ENCODE measurements around the gene KLHL29. TPM values are rescaled to one million over a fixed set of nuclear protein-coding genes. Genes with fewer than 3 reads are reported as not detected.

KLHL29 gene
- total RNA-seq, 2 experiments from 2014 or later = 0.10 to 0.33 TPM

DNA sequence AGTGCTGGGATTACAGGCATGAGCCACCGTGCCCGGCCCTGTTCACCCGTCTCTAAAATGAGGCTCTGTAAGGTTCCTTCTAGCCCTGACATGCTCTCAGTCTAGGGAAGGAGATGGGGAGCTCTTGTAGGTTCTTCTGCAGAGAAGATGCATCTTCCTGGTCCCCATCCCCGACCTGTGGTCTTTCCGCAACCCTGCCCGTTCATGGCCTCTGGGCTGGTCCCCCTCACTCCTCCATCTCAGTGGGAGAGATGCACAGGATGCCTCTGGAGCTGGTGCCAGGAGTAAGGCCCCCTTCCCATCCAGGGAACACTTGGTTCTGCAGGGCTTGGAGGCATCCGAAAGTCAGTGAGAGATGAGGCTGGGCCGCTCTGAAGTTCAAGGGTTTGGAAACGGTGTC lies 212.7 kb downstream of the KLHL29 start:
- Mint-ChIP-seq H3K27me3 (peaks cover 5% of the 10 kb centered on the region), H3K36me3 (ENCODE audit: low read depth) (no peaks in the 10 kb centered on the region), H3K4me1 (no peaks in the 10 kb centered on the region), H3K27ac (no peak overlapping the region), H3K4me3 (no peak overlapping the region), H3K9me3 (no peaks in the 10 kb centered on the region)
- POLR2A ChIA-PET = no interaction called here
- CTCF ChIA-PET = no interaction called here
- DNase-seq = no peak

DNA sequence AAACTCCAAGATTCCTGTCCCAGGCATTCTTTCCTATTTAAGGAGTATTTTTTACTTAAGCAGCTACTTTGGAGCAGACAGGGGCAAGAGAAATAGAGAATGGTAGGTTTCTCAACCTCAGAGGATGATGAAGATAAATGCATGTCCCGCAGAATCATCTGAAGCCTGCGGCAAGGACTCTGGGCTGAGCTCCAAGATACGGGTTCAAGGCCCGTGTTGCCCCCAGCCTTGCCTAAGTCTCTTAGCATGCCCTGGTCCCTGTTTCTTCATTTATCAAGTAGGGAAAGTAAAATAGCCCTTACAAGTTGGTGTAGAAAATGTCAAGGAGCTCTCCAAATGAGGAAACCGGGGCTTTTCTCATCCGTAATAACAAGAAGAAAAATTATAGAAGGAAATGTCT lies 214.0 kb downstream of the KLHL29 start:
- Mint-ChIP-seq H3K36me3 (ENCODE audit: low read depth) (no peaks in the 10 kb centered on the region), H3K27ac (no peak overlapping the region)

GRCh38 chr2:23599667-23600066 lies 214.7 kb downstream of the KLHL29 start:
- ChIA-PET CTCF (no interaction called here), POLR2A (no interaction called here)
- no peaks in the 10 kb centered on the region for H3K4me1 Mint-ChIP-seq
- no peaks in the 10 kb centered on the region for H3K36me3 Mint-ChIP-seq (ENCODE audit: low read depth)
- peaks cover 5% of the 10 kb centered on the region for H3K27me3 Mint-ChIP-seq
- H3K9me3 Mint-ChIP-seq = no peaks in the 10 kb centered on the region
- H3K4me3 Mint-ChIP-seq = no peak overlapping the region
- H3K27ac Mint-ChIP-seq = no peak overlapping the region
- DNase-seq = no peak

More for the DNA sequence above, 214.0 kb downstream of the KLHL29 start:
- POLR2A ChIA-PET = no interaction called here
- no peak for DNase-seq
- Mint-ChIP-seq H3K27me3 (peaks cover 5% of the 10 kb centered on the region), H3K4me1 (no peaks in the 10 kb centered on the region), H3K4me3 (no peak overlapping the region), H3K9me3 (no peaks in the 10 kb centered on the region)
- CTCF ChIA-PET = no interaction called here

- Mint-ChIP-seq H3K27me3 (peaks cover 5% of the 10 kb centered on the region), H3K4me3 (no peak overlapping the region), H3K36me3 (ENCODE audit: low read depth) (no peaks in the 10 kb centered on the region), H3K4me1 (no peaks in the 10 kb centered on the region), H3K27ac (no peak overlapping the region), H3K9me3 (no peaks in the 10 kb centered on the region)
- no peak for DNase-seq
- CTCF ChIA-PET = no interaction called here
- POLR2A ChIA-PET = no interaction called here
Observed at GRCh38 chr2:23600346-23600745, 215.4 kb downstream of the KLHL29 start.

- CTCF ChIA-PET = no interaction called here
Observed at GRCh38 chr2:23601301-23601965, 216.5 kb downstream of the KLHL29 start.

DNA sequence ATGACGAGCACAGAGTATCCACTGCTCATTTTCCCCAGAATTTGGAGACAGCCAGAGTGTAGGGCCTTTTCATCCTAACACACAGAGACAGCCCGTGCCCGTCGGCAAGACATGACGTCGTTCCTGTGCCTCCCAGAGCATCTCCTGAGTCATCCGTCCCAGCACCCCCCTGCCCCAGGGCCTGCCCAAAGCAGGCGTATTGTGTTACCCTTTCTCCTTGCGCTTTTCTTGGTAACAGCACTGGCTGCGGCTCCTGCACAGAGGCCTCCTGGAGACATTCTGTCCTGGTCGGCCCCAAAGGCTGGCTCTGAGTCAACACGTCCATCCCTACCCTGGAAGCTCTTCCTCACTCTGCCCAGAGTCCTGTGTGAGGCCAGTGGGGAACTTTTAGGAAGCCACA lies 217.1 kb downstream of the KLHL29 start:
- no peak overlapping the region for H3K27ac Mint-ChIP-seq
- ChIA-PET POLR2A (no interaction called here), CTCF (no interaction called here)
- H3K4me1 Mint-ChIP-seq = no peaks in the 10 kb centered on the region
- H3K36me3 Mint-ChIP-seq (ENCODE audit: low read depth) = no peaks in the 10 kb centered on the region
- H3K27me3 Mint-ChIP-seq = peaks cover 5% of the 10 kb centered on the region
- no peak for DNase-seq
- no peaks in the 10 kb centered on the region for H3K9me3 Mint-ChIP-seq
- no peak overlapping the region for H3K4me3 Mint-ChIP-seq

More at GRCh38 chr2:23601301-23601965, 216.5 kb downstream of the KLHL29 start:
- H3K27ac Mint-ChIP-seq = no peak overlapping the region
- POLR2A ChIA-PET = no interaction called here
- H3K4me1 Mint-ChIP-seq = no peaks in the 10 kb centered on the region
- H3K27me3 Mint-ChIP-seq = peaks cover 5% of the 10 kb centered on the region
- H3K4me3 Mint-ChIP-seq = no peak overlapping the region
- no peak for DNase-seq
- no peaks in the 10 kb centered on the region for H3K36me3 Mint-ChIP-seq (ENCODE audit: low read depth)
- no peaks in the 10 kb centered on the region for H3K9me3 Mint-ChIP-seq

DNA sequence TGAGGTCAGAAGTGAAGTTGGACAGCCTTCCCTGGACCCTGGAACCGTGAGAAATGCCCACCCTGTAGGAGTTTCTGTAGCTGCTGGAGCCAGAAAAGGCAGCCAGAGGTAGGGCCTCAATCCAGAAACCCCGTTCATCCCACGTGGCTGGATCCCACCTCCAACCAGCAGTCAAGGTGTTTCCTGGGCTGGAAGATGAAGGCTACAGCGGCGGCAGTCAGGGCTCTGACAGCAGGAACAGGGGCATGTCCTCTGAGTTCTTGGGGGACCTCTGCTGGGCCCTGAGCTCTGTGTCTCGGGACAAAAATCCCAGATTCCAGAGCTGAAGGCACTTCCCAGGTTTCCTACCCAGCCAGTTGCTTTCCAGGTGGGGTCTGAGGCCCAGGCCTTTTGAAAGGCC lies 218.2 kb downstream of the KLHL29 start:
- Mint-ChIP-seq H3K9me3 (no peaks in the 10 kb centered on the region), H3K4me1 (no peaks in the 10 kb centered on the region), H3K36me3 (ENCODE audit: low read depth) (no peaks in the 10 kb centered on the region), H3K27me3 (peaks cover 6% of the 10 kb centered on the region), H3K27ac (no peak overlapping the region), H3K4me3 (no peak overlapping the region)
- DNase-seq = no peak
- CTCF ChIA-PET = no interaction called here
- POLR2A ChIA-PET = no interaction called here

DNA sequence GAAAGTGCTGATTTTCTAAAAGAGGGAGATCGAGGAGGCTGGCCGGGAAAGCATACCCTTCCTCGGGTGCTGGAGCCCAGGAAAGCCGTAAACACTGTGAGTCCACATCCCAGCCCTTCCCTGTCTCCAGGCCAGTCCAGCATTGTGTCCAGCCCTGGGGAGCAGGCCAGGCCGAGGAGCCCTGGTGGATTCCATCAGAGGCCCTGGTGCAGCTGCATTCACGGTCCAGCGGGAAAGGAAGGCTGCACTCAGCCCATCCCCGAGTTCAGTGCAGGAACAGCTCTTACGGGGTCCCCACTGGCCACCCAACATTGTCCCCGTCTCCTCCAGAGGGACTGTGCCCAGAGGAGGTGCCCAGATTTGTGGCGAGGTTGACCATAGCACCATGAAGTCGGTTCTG lies 218.6 kb downstream of the KLHL29 start:
- no peak for DNase-seq
- H3K27me3 Mint-ChIP-seq = peaks cover 7% of the 10 kb centered on the region
- no peaks in the 10 kb centered on the region for H3K36me3 Mint-ChIP-seq (ENCODE audit: low read depth)
- no peaks in the 10 kb centered on the region for H3K4me1 Mint-ChIP-seq
- no peaks in the 10 kb centered on the region for H3K9me3 Mint-ChIP-seq
- H3K4me3 Mint-ChIP-seq = no peak overlapping the region
- H3K27ac Mint-ChIP-seq = no peak overlapping the region
- CTCF ChIA-PET = no interaction called here
- POLR2A ChIA-PET = no interaction called here

DNA sequence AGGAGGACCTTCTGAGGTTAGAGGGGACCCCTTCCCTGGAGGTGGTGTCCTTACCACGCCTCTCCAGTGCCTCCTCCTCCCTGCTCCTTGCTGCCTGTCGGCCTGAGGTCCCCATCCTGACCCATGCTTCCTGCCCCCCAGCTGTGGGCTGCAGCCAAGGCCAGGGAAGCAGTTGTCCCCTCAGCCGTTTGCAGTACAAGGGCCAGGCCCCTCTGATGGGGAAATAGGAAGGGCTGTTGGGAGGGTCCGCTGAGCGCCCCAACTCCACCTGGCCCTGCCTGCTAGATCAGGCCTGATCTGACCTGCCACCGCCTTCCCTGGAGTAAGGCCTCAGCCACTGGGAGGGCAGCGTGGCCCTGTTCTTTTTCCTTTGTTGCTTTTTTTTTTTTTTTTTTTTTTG lies 219.8 kb downstream of the KLHL29 start:
- CTCF ChIA-PET = interaction anchor here (1.4 kb wide), 1 partner anchor 20 kb away, joined by 4 read pairs; no protein-coding TSS in a partner anchor
- no peak for DNase-seq
- POLR2A ChIA-PET = no interaction called here
- no peak overlapping the region for H3K4me3 Mint-ChIP-seq
- peaks cover 10% of the 10 kb centered on the region for H3K27me3 Mint-ChIP-seq
- H3K9me3 Mint-ChIP-seq = no peaks in the 10 kb centered on the region
- no peaks in the 10 kb centered on the region for H3K36me3 Mint-ChIP-seq (ENCODE audit: low read depth)
- no peak overlapping the region for H3K27ac Mint-ChIP-seq
- H3K4me1 Mint-ChIP-seq = no peaks in the 10 kb centered on the region

GRCh38 chr2:23605236-23605635 lies 220.3 kb downstream of the KLHL29 start:
- no peak for DNase-seq
- no peaks in the 10 kb centered on the region for H3K4me1 Mint-ChIP-seq
- peaks cover 6% of the 10 kb centered on the region for H3K27me3 Mint-ChIP-seq
- no peak overlapping the region for H3K4me3 Mint-ChIP-seq
- H3K27ac Mint-ChIP-seq = no peak overlapping the region
- H3K9me3 Mint-ChIP-seq = no peaks in the 10 kb centered on the region
- no peaks in the 10 kb centered on the region for H3K36me3 Mint-ChIP-seq (ENCODE audit: low read depth)
- POLR2A ChIA-PET = no interaction called here
- CTCF ChIA-PET = interaction anchor here (0.6 to 1.4 kb wide), 2 partner anchors 19 to 155 kb away, joined by 3 to 4 read pairs; no protein-coding TSS in a partner anchor

- no peaks in the 10 kb centered on the region for H3K36me3 Mint-ChIP-seq (ENCODE audit: low read depth)
- H3K27me3 Mint-ChIP-seq = peaks cover 6% of the 10 kb centered on the region
- POLR2A ChIA-PET = no interaction called here
- no peak for DNase-seq
- no peaks in the 10 kb centered on the region for H3K9me3 Mint-ChIP-seq
- no peak overlapping the region for H3K4me3 Mint-ChIP-seq
- no peaks in the 10 kb centered on the region for H3K4me1 Mint-ChIP-seq
- CTCF ChIA-PET = no interaction called here
- H3K27ac Mint-ChIP-seq = no peak overlapping the region
Observed at GRCh38 chr2:23606196-23606595, 221.2 kb downstream of the KLHL29 start.

- H3K4me3 Mint-ChIP-seq = no peak overlapping the region
- POLR2A ChIA-PET = no interaction called here
- no peaks in the 10 kb centered on the region for H3K4me1 Mint-ChIP-seq
- no peak overlapping the region for H3K27ac Mint-ChIP-seq
- H3K36me3 Mint-ChIP-seq (ENCODE audit: low read depth) = no peaks in the 10 kb centered on the region
- H3K27me3 Mint-ChIP-seq = peaks cover 9% of the 10 kb centered on the region
- H3K9me3 Mint-ChIP-seq = peaks cover 3% of the 10 kb centered on the region
- no peak for DNase-seq
- CTCF ChIA-PET = no interaction called here
Observed at GRCh38 chr2:23606968-23607367, 222.0 kb downstream of the KLHL29 start.

DNA sequence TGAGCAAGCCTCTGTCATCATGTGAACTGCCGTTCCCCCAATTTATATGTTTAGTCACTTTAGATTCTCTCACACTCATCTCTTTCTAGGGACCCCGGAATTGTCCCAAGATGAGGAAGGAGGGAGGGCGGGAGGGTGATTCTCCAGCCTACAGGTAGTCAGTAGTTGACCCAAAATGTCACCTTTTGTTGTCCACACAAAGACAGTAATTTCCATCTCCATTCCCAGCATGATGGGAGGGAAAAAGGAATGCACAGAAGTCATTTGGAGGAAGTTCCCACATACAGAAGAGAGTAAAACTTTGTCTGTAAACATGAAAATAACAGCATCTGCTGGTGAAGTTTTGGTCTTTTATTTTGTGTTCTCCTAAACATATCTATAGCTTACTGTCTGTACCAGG lies 222.9 kb downstream of the KLHL29 start:
- ChIA-PET CTCF (interaction anchor here (0.6 to 1.2 kb wide), 2 partner anchors 216 to 217 kb away, joined by 3 to 4 read pairs; no protein-coding TSS in a partner anchor), POLR2A (no interaction called here)
- Mint-ChIP-seq H3K9me3 (peaks cover 5% of the 10 kb centered on the region), H3K27me3 (peaks cover 13% of the 10 kb centered on the region), H3K4me3 (no peak overlapping the region), H3K36me3 (ENCODE audit: low read depth) (no peaks in the 10 kb centered on the region), H3K4me1 (no peaks in the 10 kb centered on the region), H3K27ac (no peak overlapping the region)
- DNase-seq = no peak

- CTCF ChIA-PET = no interaction called here
- POLR2A ChIA-PET = no interaction called here
- H3K27ac Mint-ChIP-seq = no peak overlapping the region
- H3K4me3 Mint-ChIP-seq = no peak overlapping the region
- H3K9me3 Mint-ChIP-seq = peaks cover 5% of the 10 kb centered on the region
- DNase-seq = no peak
- H3K4me1 Mint-ChIP-seq = peaks cover 2% of the 10 kb centered on the region
- no peaks in the 10 kb centered on the region for H3K36me3 Mint-ChIP-seq (ENCODE audit: low read depth)
- H3K27me3 Mint-ChIP-seq = peaks cover 20% of the 10 kb centered on the region
Observed at GRCh38 chr2:23609254-23609653, 224.3 kb downstream of the KLHL29 start.
